CD14-positive monocyte (primary cell): Measurements from ENCODE around the gene MCCD1. TPM values are rescaled to one million over a fixed set of nuclear protein-coding genes. Genes with fewer than 3 reads are reported as not detected.
A peak's percentile ranks its signal among the peaks of the same experiment; 100 is the strongest.

Source experiments
- DNase-seq, 3 donors: peaks; one replicate each; pipeline ENCODE4 v3.0.0-alpha.2; 2011 to 2022
- H2AFZ ChIP-seq: 2 replicates; pipeline ENCODE4 v1.6.0; 2012; ENCODE audit warnings: mild to moderate bottlenecking, low read depth, low read length, inconsistent platforms; ENCODE audit not compliant: insufficient read depth, poor library complexity, severe bottlenecking
- H3K27ac ChIP-seq, 2 donors: 1 replicate in 1 of 2; 2 replicates in 1 of 2; pipeline ENCODE4 v1.5.1; 2012 to 2013; ENCODE audit warnings: low read length in 2 of 2, control low read depth in 1 of 2, inconsistent platforms in 1 of 2, low read depth in 1 of 2, mild to moderate bottlenecking in 1 of 2
- H3K27me3 ChIP-seq, 2 donors: one replicate each; pipeline versions ENCODE4 v1.6.0 to v1.6.1; 2011 to 2013; ENCODE audit warnings: low read length in 2 of 2; ENCODE audit not compliant: control insufficient read depth in 2 of 2, insufficient read depth in 2 of 2
- H3K36me3 ChIP-seq, 2 donors: replicated peaks in 1 of 2; 1 replicate in 1 of 2; 2 replicates in 1 of 2; pipeline versions ENCODE4 v1.5.1 to v1.6.1; 2012 to 2013; ENCODE audit warnings: low read length in 2 of 2, control low read depth in 1 of 2, inconsistent platforms in 1 of 2, mild to moderate bottlenecking in 1 of 2; ENCODE audit not compliant: insufficient read depth in 2 of 2, control insufficient read depth in 1 of 2
- H3K4me1 ChIP-seq, 2 donors: 1 replicate in 1 of 2; 2 replicates in 1 of 2; pipeline versions ENCODE4 v1.5.1 to v1.6.1; 2012 to 2013; ENCODE audit warnings: low read length in 2 of 2, control low read depth in 1 of 2, inconsistent platforms in 1 of 2, mild to moderate bottlenecking in 1 of 2, moderate library complexity in 1 of 2; ENCODE audit not compliant: insufficient read depth in 2 of 2, control insufficient read depth in 1 of 2
- H3K4me2 ChIP-seq: replicated peaks from 2 replicates; pipeline ENCODE3; 2012; ENCODE audit warnings: low read length, moderate library complexity, mild to moderate bottlenecking; ENCODE audit not compliant: poor library complexity, severe bottlenecking; ENCODE audit errors: extremely low read depth
- H3K4me3 ChIP-seq, 3 experiments: fragments of 200-600 bp in 1 of 3; sonication (generic) in 1 of 3; replicated peaks in 1 of 3; 1 replicate in 2 of 3; 2 replicates in 1 of 3; pipeline ENCODE4 v1.5.1; 2011 to 2013; ENCODE audit warnings: low read length in 3 of 3, mild to moderate bottlenecking in 3 of 3, control low read depth in 2 of 3, low read depth in 2 of 3, inconsistent platforms in 1 of 3, moderate library complexity in 1 of 3
- H3K79me2 ChIP-seq: 2 replicates; pipeline ENCODE4 v1.6.0; 2012; ENCODE audit warnings: mild to moderate bottlenecking, control low read depth, inconsistent platforms, low read length, moderate library complexity; ENCODE audit not compliant: insufficient read depth
- H3K9ac ChIP-seq: 2 replicates; pipeline ENCODE4 v1.6.0; 2017; ENCODE audit warnings: low read length, mild to moderate bottlenecking; ENCODE audit not compliant: insufficient read depth, poor library complexity, severe bottlenecking
- H3K9me3 ChIP-seq, 2 donors: replicated peaks in 1 of 2; 1 replicate in 1 of 2; 2 replicates in 1 of 2; pipeline versions ENCODE4 v1.5.1 to v1.6.1; 2012 to 2013; ENCODE audit warnings: low read length in 2 of 2, control low read depth in 1 of 2; ENCODE audit not compliant: control insufficient read depth in 1 of 2, insufficient read depth in 1 of 2
- H4K20me1 ChIP-seq: 2 replicates; pipeline ENCODE4 v1.6.0; 2012; ENCODE audit warnings: mild to moderate bottlenecking, low read length, control low read depth, moderate library complexity; ENCODE audit not compliant: insufficient read depth
- H3K27ac Mint-ChIP-seq, 7 donors: one replicate each; pipeline ENCODE4 v1.8.0; 2020; ENCODE audit warnings: mild to moderate bottlenecking in 7 of 7, mixed read lengths in 7 of 7, moderate library complexity in 6 of 7, inconsistent platforms in 2 of 7
- H3K27me3 Mint-ChIP-seq, 3 donors: one replicate each; pipeline ENCODE4 v1.8.0; 2021 to 2022; ENCODE audit warnings: low read depth in 3 of 3, mild to moderate bottlenecking in 3 of 3, mixed read lengths in 3 of 3, moderate library complexity in 3 of 3, inconsistent platforms in 1 of 3
- H3K36me3 Mint-ChIP-seq, 2 donors: one replicate each; pipeline ENCODE4 v1.8.0; 2020; ENCODE audit warnings: mixed read lengths in 2 of 2, inconsistent platforms in 1 of 2, mild to moderate bottlenecking in 1 of 2
- H3K4me1 Mint-ChIP-seq: one replicate; pipeline ENCODE4 v1.8.0; 2020; ENCODE audit warnings: mild to moderate bottlenecking, mixed read lengths
- H3K4me3 Mint-ChIP-seq, 2 donors: one replicate each; pipeline ENCODE4 v1.8.0; 2020; ENCODE audit warnings: mild to moderate bottlenecking in 2 of 2, mixed read lengths in 2 of 2, moderate library complexity in 1 of 2
- H3K9me3 Mint-ChIP-seq, 7 donors: one replicate each; pipeline ENCODE4 v1.8.0; 2020 to 2022; ENCODE audit warnings: mixed read lengths in 7 of 7, mild to moderate bottlenecking in 6 of 7, moderate library complexity in 6 of 7, inconsistent platforms in 2 of 7
- WGBS: methylation state at CpG from one replicate; pipeline ENCODE4 v1.1.5; 2013; ENCODE audit warnings: missing lambda C conversion rate; ENCODE audit not compliant: insufficient coverage; 5-methylcytosine and 5-hydroxymethylcytosine counted together
- intact Hi-C, 2 donors: fragments of 100-400 bp; cut with micrococcal nuclease; formaldehyde crosslinking; loops; one replicate each; pipeline versions ENCODE4 v1.15.0 to v1.15.1; 2023
- polyA plus RNA-seq, 3 donors: library from polyadenylated mRNA; depleted of rRNA in 1 of 3; unstranded in 2 of 3; stranded (reverse) in 1 of 3; fragments of 300-500 nt in 2 of 3; fragments of >200 nt in 1 of 3; fragmentation: Illumina TruSeq in 2 of 3; gene quantifications; 1 replicate in 2 of 3; 2 replicates in 1 of 3; pipeline ENCODE4 v1.2.3, GENCODE V29; 2012 to 2021
- small RNA-seq: library from RNA; depleted of rRNA; stranded (forward); fragments of <200 nt; gene quantifications from one replicate; pipeline ENCODE3, GENCODE V24; 2012; ENCODE audit warnings: low read depth; ENCODE audit not compliant: insufficient read length
- TF ChIP-seq, protein P1 (sequence below): fragments of 200-600 bp; IDR thresholded peaks from one replicate; pipeline ENCODE4 v1.8.0; 2022; ENCODE audit warnings: antibody characterized with exemption, mild to moderate bottlenecking

The MCCD1 gene
- polyA plus RNA-seq, 3 donors = not detected

DNA sequence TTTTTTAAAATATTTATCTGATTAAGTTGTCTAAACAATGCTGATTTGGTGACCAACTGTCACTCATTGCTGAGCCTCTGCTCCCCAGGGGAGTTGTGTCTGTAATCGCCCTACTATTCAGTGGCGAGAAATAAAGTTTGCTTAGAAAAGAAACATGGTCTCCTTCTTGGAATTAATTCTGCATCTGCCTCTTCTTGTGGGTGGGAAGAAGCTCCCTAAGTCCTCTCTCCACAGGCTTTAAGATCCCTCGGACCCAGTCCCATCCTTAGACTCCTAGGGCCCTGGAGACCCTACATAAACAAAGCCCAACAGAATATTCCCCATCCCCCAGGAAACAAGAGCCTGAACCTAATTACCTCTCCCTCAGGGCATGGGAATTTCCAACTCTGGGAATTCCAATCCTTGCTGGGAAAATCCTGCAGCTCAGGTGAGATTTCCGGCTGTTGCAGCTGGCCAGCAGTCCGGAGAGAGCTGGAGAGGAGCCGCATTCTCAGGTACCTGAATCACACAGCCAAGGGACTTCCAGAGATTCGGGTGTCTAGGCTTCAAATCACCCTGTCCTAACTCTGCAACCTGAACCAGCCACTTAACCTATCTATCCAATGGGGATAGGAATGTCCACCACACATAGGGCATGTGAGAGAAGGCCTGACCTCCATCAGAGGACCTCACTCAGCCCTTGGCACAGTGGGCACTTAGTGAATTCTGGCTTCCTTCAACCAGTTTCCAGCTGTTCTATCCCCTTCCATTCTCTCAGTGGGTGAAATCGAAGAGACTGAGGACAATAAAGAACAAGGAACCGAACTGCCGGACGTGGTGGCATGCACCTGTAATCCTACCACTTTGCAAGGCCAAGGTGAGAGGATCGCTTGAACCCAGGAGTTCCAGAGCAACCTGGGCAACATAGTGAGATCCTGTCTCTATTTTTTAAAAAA lies 49.7 kb downstream of the MCCD1 start:
- peaks cover 0 to 3% (median 0%) of the 10 kb centered on the region in 7 donors for H3K9me3 Mint-ChIP-seq
- H3K4me3 Mint-ChIP-seq = no peak overlapping the region
- TF ChIP-seq, protein P1, sequence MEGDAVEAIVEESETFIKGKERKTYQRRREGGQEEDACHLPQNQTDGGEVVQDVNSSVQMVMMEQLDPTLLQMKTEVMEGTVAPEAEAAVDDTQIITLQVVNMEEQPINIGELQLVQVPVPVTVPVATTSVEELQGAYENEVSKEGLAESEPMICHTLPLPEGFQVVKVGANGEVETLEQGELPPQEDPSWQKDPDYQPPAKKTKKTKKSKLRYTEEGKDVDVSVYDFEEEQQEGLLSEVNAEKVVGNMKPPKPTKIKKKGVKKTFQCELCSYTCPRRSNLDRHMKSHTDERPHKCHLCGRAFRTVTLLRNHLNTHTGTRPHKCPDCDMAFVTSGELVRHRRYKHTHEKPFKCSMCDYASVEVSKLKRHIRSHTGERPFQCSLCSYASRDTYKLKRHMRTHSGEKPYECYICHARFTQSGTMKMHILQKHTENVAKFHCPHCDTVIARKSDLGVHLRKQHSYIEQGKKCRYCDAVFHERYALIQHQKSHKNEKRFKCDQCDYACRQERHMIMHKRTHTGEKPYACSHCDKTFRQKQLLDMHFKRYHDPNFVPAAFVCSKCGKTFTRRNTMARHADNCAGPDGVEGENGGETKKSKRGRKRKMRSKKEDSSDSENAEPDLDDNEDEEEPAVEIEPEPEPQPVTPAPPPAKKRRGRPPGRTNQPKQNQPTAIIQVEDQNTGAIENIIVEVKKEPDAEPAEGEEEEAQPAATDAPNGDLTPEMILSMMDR = no peak
- H2AFZ ChIP-seq = no peak overlapping the region
- intact Hi-C loops = no loop called here
- no peak overlapping the region for H3K4me2 ChIP-seq
- peaks cover 39% of the 10 kb centered on the region for H4K20me1 ChIP-seq
- peak overlapping the region in 1 of 7 donors; percentile 35 for H3K27ac Mint-ChIP-seq
- H3K4me3 ChIP-seq = peak overlapping the region in 1 of 3 experiments; percentile 2
- peaks cover 71 to 89% of the 10 kb centered on the region in 2 donors for H3K4me1 ChIP-seq
- H3K27me3 ChIP-seq = no peaks in the 10 kb centered on the region
- DNase-seq = peak in 1 of 3 donors; percentile 12
- peaks cover 86% of the 10 kb centered on the region for H3K4me1 Mint-ChIP-seq
- H3K9ac ChIP-seq = no peak overlapping the region
- peaks cover 62% of the 10 kb centered on the region for H3K79me2 ChIP-seq
- peaks cover 0 to 2% (median 1%) of the 10 kb centered on the region in 3 donors for H3K27me3 Mint-ChIP-seq
- no peaks in the 10 kb centered on the region for H3K9me3 ChIP-seq
- peaks cover 31 to 36% of the 10 kb centered on the region in 2 donors for H3K36me3 Mint-ChIP-seq
- H3K36me3 ChIP-seq = peaks cover 18 to 25% of the 10 kb centered on the region in 2 donors
- no peak overlapping the region for H3K27ac ChIP-seq
- 98% methylated on average over 8 of the region's 12 CpGs for WGBS

DNA sequence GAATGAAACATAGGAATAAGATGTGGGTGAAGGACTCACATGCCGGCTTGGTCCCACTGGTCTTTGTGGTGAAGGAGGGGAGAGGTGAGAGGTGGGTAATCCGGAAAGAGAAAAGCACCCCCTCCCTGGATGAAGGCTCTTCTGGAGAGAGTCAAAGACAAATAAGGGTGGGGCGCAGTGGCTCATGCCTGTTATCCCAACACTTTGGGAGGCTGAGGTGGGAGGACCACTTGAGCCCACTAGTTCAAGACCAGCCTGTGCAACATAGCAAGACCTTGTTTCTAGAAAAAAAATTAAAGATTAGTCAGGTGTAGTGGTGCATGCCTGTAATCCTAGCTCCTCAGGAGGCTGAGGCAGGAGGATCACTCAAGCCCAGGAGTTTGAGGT lies 50.4 kb downstream of the MCCD1 start:
- H3K9me3 ChIP-seq = no peaks in the 10 kb centered on the region
- peaks cover 69% of the 10 kb centered on the region for H3K79me2 ChIP-seq
- H3K4me3 ChIP-seq = no peak overlapping the region
- H3K27ac ChIP-seq = no peak overlapping the region
- H3K4me1 Mint-ChIP-seq = peaks cover 88% of the 10 kb centered on the region
- TF ChIP-seq, protein P1 = no peak
- WGBS = 86% methylated on average over 1 of the region's 3 CpGs
- peaks cover 0 to 3% (median 0%) of the 10 kb centered on the region in 7 donors for H3K9me3 Mint-ChIP-seq
- H3K4me1 ChIP-seq = peaks cover 78 to 94% of the 10 kb centered on the region in 2 donors
- H3K27me3 ChIP-seq = no peaks in the 10 kb centered on the region
- H3K27ac Mint-ChIP-seq = peak overlapping the region in 3 of 7 donors; percentile 28 to 54 (median 35)
- intact Hi-C loops = no loop called here
- H4K20me1 ChIP-seq = peaks cover 39% of the 10 kb centered on the region
- H3K4me2 ChIP-seq = no peak overlapping the region
- no peak for DNase-seq
- no peak overlapping the region for H3K9ac ChIP-seq
- H3K27me3 Mint-ChIP-seq = peaks cover 0 to 2% (median 1%) of the 10 kb centered on the region in 3 donors
- peaks cover 31 to 36% of the 10 kb centered on the region in 2 donors for H3K36me3 Mint-ChIP-seq
- no peak overlapping the region for H3K4me3 Mint-ChIP-seq
- peaks cover 18 to 25% of the 10 kb centered on the region in 2 donors for H3K36me3 ChIP-seq
- no peak overlapping the region for H2AFZ ChIP-seq

Small RNAs within 50 kb of the gene (small RNA-seq; reads per million reads assigned to genes)
- gene AL663061.1 (not detected), gene RF00019 (not detected), gene SNORD117 (8,278 reads per million, percentile 100 among the genes with 10 or more reads in this experiment), gene SNORD84 (not detected)

Other genes starting within 250 kb of the MCCD1 start
- gene HLA-B, start 171.8 kb upstream of the MCCD1 start, polyA plus RNA-seq = 1,000 to 10,000 TPM; 5,055 to 6,999 (median 6,126) TPM
- 10 to 100 TPM in 1 of 3 donors, 1 to 10 TPM in 2; 5.6 to 16.5 (median 6.9) TPM for gene MICA, start 125.4 kb upstream of the MCCD1 start, polyA plus RNA-seq
- gene MICB, start 30.8 kb upstream of the MCCD1 start, polyA plus RNA-seq = 10 to 100 TPM in 2 of 3 donors, 1 to 10 TPM in 1; 8.1 to 34.8 (median 11.4) TPM
- 1,000 to 10,000 TPM in 1 of 3 donors, 10 to 100 TPM in 2; 64.1 to 1,059 (median 67.8) TPM for gene DDX39B, start 13.0 kb downstream of the MCCD1 start, polyA plus RNA-seq
- gene ATP6V1G2, start 17.6 kb downstream of the MCCD1 start, polyA plus RNA-seq = under 1 TPM in 1 of 3 donors, not detected in 2; 0.41 TPM
- gene NFKBIL1, start 18.6 kb downstream of the MCCD1 start, polyA plus RNA-seq = 10 to 100 TPM in 1 of 3 donors, 1 to 10 TPM in 2; 7.7 to 10.3 (median 8.0) TPM
- under 1 TPM in 2 of 3 donors, not detected in 1; 0.26 to 0.28 TPM for gene LTA, start 43.3 kb downstream of the MCCD1 start, polyA plus RNA-seq
- 10 to 100 TPM in 1 of 3 donors, 1 to 10 TPM in 2; 7.1 to 13.7 (median 9.6) TPM for gene TNF, start 46.6 kb downstream of the MCCD1 start, polyA plus RNA-seq
- 10 to 100 TPM; 12.6 to 25.5 (median 21.6) TPM for gene LTB, start 53.5 kb downstream of the MCCD1 start, polyA plus RNA-seq
- gene LST1, start 57.3 kb downstream of the MCCD1 start, polyA plus RNA-seq = 1,000 to 10,000 TPM; 1,103 to 1,584 (median 1,202) TPM
- gene NCR3, start 64.0 kb downstream of the MCCD1 start, polyA plus RNA-seq = 1 to 10 TPM in 1 of 3 donors, under 1 TPM in 1, not detected in 1; 0.54 to 1.2 TPM
- gene AIF1, start 86.3 kb downstream of the MCCD1 start, polyA plus RNA-seq = 1,000 to 10,000 TPM in 2 of 3 donors, 100 to 1,000 TPM in 1; 952 to 2,310 (median 2,275) TPM
- 10 to 100 TPM in 1 of 3 donors, 1 to 10 TPM in 2; 1.2 to 76.7 (median 2.3) TPM for gene PRRC2A, start 91.8 kb downstream of the MCCD1 start, polyA plus RNA-seq
- gene BAG6, start 123.7 kb downstream of the MCCD1 start, polyA plus RNA-seq = 100 to 1,000 TPM in 1 of 3 donors, 10 to 100 TPM in 2; 15.4 to 195 (median 15.6) TPM
- gene APOM, start 126.9 kb downstream of the MCCD1 start, polyA plus RNA-seq = 1 to 10 TPM; 4.2 to 8.3 (median 4.8) TPM
- 10 to 100 TPM in 2 of 3 donors, 1 to 10 TPM in 1; 8.0 to 23.4 (median 18.1) TPM for gene C6orf47, start 131.8 kb downstream of the MCCD1 start, polyA plus RNA-seq
- 10 to 100 TPM; 10.8 to 13.9 (median 12.0) TPM for gene GPANK1, start 136.0 kb downstream of the MCCD1 start, polyA plus RNA-seq
- gene CSNK2B, start 137.1 kb downstream of the MCCD1 start, polyA plus RNA-seq = 100 to 1,000 TPM; 147 to 227 (median 195) TPM
- 10 to 100 TPM in 1 of 3 donors, under 1 TPM in 1, not detected in 1; 0.17 to 55.1 TPM for gene LY6G5B, start 141.0 kb downstream of the MCCD1 start, polyA plus RNA-seq
- 1 to 10 TPM; 4.8 to 7.3 (median 5.8) TPM for gene LY6G5C, start 152.1 kb downstream of the MCCD1 start, polyA plus RNA-seq
- gene ABHD16A, start 174.4 kb downstream of the MCCD1 start, polyA plus RNA-seq = 100 to 1,000 TPM in 1 of 3 donors, 10 to 100 TPM in 2; 53.0 to 122 (median 56.0) TPM
- under 1 TPM in 1 of 3 donors, not detected in 2; 0.51 TPM for gene LY6G6F, start 177.9 kb downstream of the MCCD1 start, polyA plus RNA-seq
- gene LY6G6D, start 186.4 kb downstream of the MCCD1 start, polyA plus RNA-seq = not detected
- under 1 TPM in 1 of 3 donors, not detected in 2; 0.27 TPM for gene LY6G6C, start 192.8 kb downstream of the MCCD1 start, polyA plus RNA-seq
- gene MPIG6B, start 194.4 kb downstream of the MCCD1 start, polyA plus RNA-seq = under 1 TPM; 0.09 to 0.75 (median 0.68) TPM
- 10 to 100 TPM; 29.8 to 56.0 (median 30.6) TPM for gene DDAH2, start 200.3 kb downstream of the MCCD1 start, polyA plus RNA-seq
- gene CLIC1, start 207.6 kb downstream of the MCCD1 start, polyA plus RNA-seq = 1,000 to 10,000 TPM in 2 of 3 donors, 100 to 1,000 TPM in 1; 676 to 1,304 (median 1,196) TPM
- 10 to 100 TPM in 1 of 3 donors, 1 to 10 TPM in 1, under 1 TPM in 1; 0.58 to 31.2 (median 1.9) TPM for gene MSH5, start 211.0 kb downstream of the MCCD1 start, polyA plus RNA-seq
- gene SAPCD1, start 233.7 kb downstream of the MCCD1 start, polyA plus RNA-seq = 10 to 100 TPM in 1 of 3 donors, not detected in 2; 10.4 TPM
- under 1 TPM in 1 of 3 donors, not detected in 2; 0.57 TPM for gene VWA7, start 248.4 kb downstream of the MCCD1 start, polyA plus RNA-seq